Common myeloid progenitor, CD34-positive (primary cell): ENCODE data around the gene CDC20.

Experiments
- CTCF ChIA-PET: fragments of 350-600 bp; sonication (Branson Sonifier 250); formaldehyde crosslinking; loops from one replicate; lab custom pipeline; 2021; ENCODE audit warnings: antibody characterized with exemption; lab: Charles Lee
- POLR2A ChIA-PET: fragments of 350-600 bp; sonication (Branson Sonifier 250); formaldehyde crosslinking; loops from one replicate; lab custom pipeline; 2021; ENCODE audit warnings: antibody characterized with exemption; lab: Charles Lee
- DNase-seq, 3 donors: peaks; one replicate each; pipeline versions ENCODE4 v3.0.0 to v3.0.0-alpha.2; 2013
- H3K27ac ChIP-seq, 2 experiments: 1 replicate in 1 of 2; 2 replicates in 1 of 2; pipeline ENCODE4 v1.7.0; 2013; ENCODE audit warnings: inconsistent platforms in 2 of 2, low read length in 2 of 2, mild to moderate bottlenecking in 2 of 2, low read depth in 1 of 2, moderate library complexity in 1 of 2; ENCODE audit not compliant: severe bottlenecking in 2 of 2, insufficient read depth in 1 of 2, poor library complexity in 1 of 2
- H3K27me3 ChIP-seq, 5 experiments: replicated peaks in 2 of 5; 1 replicate in 3 of 5; 2 replicates in 2 of 5; pipeline versions ENCODE4 v1.6.1 to v1.7.0; 2013; ENCODE audit warnings: low read length in 4 of 5, mild to moderate bottlenecking in 2 of 5, moderate library complexity in 2 of 5, inconsistent platforms in 1 of 5; ENCODE audit not compliant: insufficient read depth in 5 of 5, control insufficient read depth in 4 of 5
- H3K36me3 ChIP-seq, 4 experiments: 1 replicate in 2 of 4; 2 replicates in 2 of 4; pipeline versions ENCODE4 v1.6.1 to v1.7.0; 2013; ENCODE audit warnings: low read length in 3 of 4, control low read depth in 1 of 4, mild to moderate bottlenecking in 1 of 4; ENCODE audit not compliant: control insufficient read depth in 4 of 4, insufficient read depth in 4 of 4
- H3K4me1 ChIP-seq, 4 experiments: 1 replicate in 3 of 4; 2 replicates in 1 of 4; pipeline versions ENCODE4 v1.6.1 to v1.7.1; 2013; ENCODE audit warnings: low read length in 3 of 4, mild to moderate bottlenecking in 3 of 4, control low read depth in 1 of 4, inconsistent platforms in 1 of 4, moderate library complexity in 1 of 4; ENCODE audit not compliant: control insufficient read depth in 4 of 4, insufficient read depth in 4 of 4; ENCODE audit errors: control extremely low read depth in 1 of 4
- H3K4me3 ChIP-seq, 7 experiments: 1 replicate in 4 of 7; 2 replicates in 3 of 7; pipeline versions ENCODE4 v1.5.1 to v1.7.0; 2013; ENCODE audit warnings: mild to moderate bottlenecking in 7 of 7, low read length in 6 of 7, moderate library complexity in 6 of 7, inconsistent platforms in 2 of 7, low read depth in 2 of 7, control low read depth in 1 of 7; ENCODE audit not compliant: insufficient read depth in 4 of 7, control insufficient read depth in 1 of 7; ENCODE audit errors: extremely low read depth in 1 of 7
- H3K9me3 ChIP-seq, 5 experiments: 1 replicate in 4 of 5; 2 replicates in 1 of 5; pipeline versions ENCODE4 v1.6.1 to v1.7.1; 2013; ENCODE audit warnings: low read length in 4 of 5, mild to moderate bottlenecking in 2 of 5, inconsistent platforms in 1 of 5, low read depth in 1 of 5, moderate library complexity in 1 of 5; ENCODE audit not compliant: control insufficient read depth in 4 of 5, insufficient read depth in 2 of 5; ENCODE audit errors: control extremely low read depth in 1 of 5
- WGBS: methylation state at CpG from one replicate; pipeline ENCODE4 v1.1.5; 2013; ENCODE audit not compliant: insufficient coverage; 5-methylcytosine and 5-hydroxymethylcytosine counted together

CDC20 gene

DNA sequence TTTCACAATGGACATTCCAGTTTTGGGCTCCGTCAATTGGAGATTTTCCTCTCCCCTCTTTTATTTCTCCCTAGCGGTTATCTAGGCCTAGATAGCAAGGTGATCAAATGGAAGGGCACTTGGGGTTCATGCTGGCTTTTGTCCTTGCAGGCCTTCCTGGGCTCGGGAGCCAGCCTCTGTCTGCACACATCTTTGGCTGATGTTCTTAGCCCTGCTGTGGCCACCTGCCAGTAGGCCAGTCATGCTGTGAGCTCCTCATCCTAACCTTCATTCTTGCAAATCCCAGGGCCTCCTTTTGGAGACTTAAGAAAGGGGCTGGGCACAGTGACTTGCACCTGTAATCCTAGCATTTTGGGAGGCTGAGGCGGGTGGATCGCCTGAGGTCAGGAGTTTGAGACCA is 44.5 kb upstream of the CDC20 start:
- Histone ChIP-seq H3K9me3 (no peaks in the 10 kb centered on the region), H3K27ac (no peak overlapping the region), H3K4me3 (no peak overlapping the region), H3K4me1 (no peaks in the 10 kb centered on the region), H3K27me3 (no peaks in the 10 kb centered on the region), H3K36me3 (peaks cover 4 to 73% (median 42%) of the 10 kb centered on the region in 4 experiments)
- ChIA-PET CTCF (no interaction called here), POLR2A (no interaction called here)
- no peak for DNase-seq
- no CpG with 5 or more reads among the region's 5 CpGs for WGBS

DNA sequence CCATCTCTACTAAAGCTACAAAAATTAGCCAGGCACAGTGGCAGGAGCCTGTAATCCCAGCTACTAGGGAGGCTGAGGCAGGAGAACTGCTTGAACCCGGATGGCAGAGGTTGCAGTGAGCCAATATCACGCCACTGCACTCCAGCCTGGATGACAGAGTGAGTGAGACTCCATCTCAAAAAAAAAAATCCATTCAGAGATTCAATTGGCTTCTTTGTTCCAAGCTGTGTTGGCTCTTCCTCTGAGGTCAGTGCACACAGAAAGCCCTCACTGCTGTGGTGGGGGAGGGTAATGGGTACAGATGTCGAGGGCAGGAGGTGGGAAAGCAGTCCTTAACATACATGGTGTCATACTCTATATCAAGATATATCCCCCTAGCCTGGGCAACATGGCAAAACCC is 43.3 kb upstream of the CDC20 start:
- CTCF ChIA-PET = interaction anchor here (1.6 kb wide), 1 partner anchor 41 kb away, joined by 3 read pairs; no protein-coding TSS in a partner anchor
- Histone ChIP-seq H3K4me1 (no peaks in the 10 kb centered on the region), H3K36me3 (peaks cover 4 to 74% (median 39%) of the 10 kb centered on the region in 4 experiments), H3K4me3 (no peak overlapping the region), H3K27ac (no peak overlapping the region), H3K27me3 (no peaks in the 10 kb centered on the region), H3K9me3 (no peaks in the 10 kb centered on the region)
- POLR2A ChIA-PET = no interaction called here
- DNase-seq = no peak
- WGBS = 100% methylated on average over 1 of the region's 3 CpGs

DNA sequence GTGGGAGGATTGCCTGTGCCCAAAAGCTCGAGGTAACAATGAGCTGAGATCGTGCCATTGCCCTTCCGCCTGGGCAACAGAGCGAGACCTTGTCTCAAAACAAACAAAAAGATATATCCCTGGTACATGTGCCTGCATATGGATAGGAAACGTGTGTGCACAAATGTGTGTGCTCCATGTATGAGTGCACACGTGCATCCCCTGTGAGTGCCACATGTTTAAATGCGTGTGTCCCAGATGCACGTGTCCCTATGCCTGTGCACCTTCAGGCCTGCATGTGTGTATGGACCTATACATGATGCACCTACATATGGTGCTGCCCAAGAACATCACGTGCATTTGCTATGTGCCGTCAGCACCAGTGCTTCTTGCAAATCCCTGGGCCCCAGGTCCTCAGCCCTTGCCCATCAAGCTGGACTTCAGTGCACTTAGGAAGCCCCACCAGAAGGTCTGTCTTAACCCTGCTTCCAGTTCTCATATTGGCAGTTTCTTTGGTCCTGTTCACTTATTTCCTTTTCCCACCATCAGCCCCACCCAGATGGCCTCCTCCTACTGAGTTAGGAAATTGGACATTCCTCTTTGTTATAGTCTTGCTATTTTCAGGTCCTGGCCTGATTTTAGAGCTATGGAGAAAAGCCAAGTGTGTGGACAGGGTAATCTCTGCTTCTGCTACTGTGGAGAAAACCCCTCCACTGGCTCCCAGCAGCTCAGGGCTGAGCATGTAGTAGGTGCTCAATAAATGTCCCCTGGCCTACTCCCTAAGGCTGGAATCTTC is 42.6 kb upstream of the CDC20 start:
- Histone ChIP-seq H3K27me3 (no peaks in the 10 kb centered on the region), H3K4me3 (no peak overlapping the region), H3K27ac (no peak overlapping the region), H3K4me1 (no peaks in the 10 kb centered on the region), H3K36me3 (peaks cover 3 to 69% (median 37%) of the 10 kb centered on the region in 4 experiments), H3K9me3 (no peaks in the 10 kb centered on the region)
- ChIA-PET CTCF (interaction anchor here (1.0 to 1.6 kb wide), 2 partner anchors 14 to 41 kb away, joined by 3 to 5 read pairs; no protein-coding TSS in a partner anchor), POLR2A (no interaction called here)
- 99% methylated on average over 10 of the region's 10 CpGs for WGBS
- no peak for DNase-seq

DNA sequence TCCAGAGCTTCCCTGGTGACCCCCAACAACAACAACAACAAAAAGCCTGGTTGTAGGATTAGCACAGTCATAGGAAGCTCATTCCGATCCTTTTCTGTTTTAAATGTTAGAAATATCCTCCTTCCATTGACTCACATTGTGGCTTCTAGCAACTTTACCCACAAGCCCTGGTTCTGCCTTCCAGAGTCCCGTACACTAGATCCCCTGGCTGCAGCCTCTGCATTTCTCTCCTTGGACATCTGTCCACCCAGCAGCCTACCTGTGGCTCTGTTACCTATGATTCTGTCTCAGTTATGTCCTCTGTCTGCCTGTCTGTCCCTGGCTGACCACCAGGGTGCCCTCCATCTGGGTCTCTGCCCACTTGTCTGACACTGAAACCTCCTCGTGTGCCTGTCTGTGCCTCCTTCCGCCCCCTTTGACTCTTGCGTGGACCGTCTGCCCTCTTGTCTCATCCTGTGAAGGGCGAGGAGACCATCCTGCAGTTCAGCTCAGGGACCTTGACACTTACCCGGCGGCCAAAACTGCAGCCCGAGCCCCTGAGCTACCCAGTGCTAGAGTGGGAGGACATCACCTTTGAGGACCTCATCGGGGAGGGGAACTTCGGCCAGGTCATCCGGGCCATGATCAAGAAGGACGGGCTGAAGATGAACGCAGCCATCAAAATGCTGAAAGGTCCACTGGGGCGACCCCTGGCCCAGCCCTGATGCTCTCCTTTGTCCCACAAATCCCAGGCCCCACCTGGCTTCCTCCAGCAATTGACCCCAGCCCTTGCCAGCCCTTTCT is 41.9 kb upstream of the CDC20 start:
- peaks cover 3 to 69% (median 37%) of the 10 kb centered on the region in 4 experiments for H3K36me3 ChIP-seq
- H3K4me1 ChIP-seq = no peaks in the 10 kb centered on the region
- no peak for DNase-seq
- no peak overlapping the region for H3K27ac ChIP-seq
- no peaks in the 10 kb centered on the region for H3K9me3 ChIP-seq
- H3K27me3 ChIP-seq = no peaks in the 10 kb centered on the region
- 96% methylated on average over 14 of the region's 16 CpGs for WGBS
- ChIA-PET CTCF (interaction anchor here (1.0 to 1.6 kb wide), 2 partner anchors 13 to 40 kb away, joined by 3 to 5 read pairs; no protein-coding TSS in a partner anchor), POLR2A (no interaction called here)
- H3K4me3 ChIP-seq = no peak overlapping the region

DNA sequence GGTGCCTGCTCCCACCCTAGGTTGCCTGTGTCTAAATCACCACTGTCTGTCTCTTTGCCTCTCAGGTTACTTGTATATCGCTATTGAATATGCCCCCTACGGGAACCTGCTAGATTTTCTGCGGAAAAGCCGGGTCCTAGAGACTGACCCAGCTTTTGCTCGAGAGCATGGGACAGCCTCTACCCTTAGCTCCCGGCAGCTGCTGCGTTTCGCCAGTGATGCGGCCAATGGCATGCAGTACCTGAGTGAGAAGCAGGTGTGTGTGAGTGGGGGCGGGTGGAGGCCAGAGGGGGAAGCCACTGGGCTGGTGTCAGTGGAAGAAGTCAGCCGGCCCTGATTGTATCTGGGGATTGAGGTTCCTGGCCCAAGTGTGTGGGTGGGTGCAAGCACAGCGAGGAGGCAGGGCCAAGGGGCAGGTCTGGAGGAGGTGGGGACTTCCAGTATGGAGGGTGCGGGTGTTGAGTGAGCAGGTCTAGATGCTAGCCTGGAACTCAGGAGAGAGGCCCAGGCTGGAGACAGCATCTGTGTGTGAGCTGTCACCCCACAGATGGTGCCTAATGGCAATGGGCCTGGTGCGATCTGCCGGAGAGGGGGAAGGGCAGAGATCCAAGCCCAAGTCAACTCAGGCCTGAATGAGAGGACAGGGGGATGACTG is 40.8 kb upstream of the CDC20 start:
- no peak overlapping the region for H3K27ac ChIP-seq
- CTCF ChIA-PET = no interaction called here
- POLR2A ChIA-PET = no interaction called here
- WGBS = 93% methylated on average over 13 of the region's 15 CpGs
- no peaks in the 10 kb centered on the region for H3K4me1 ChIP-seq
- H3K4me3 ChIP-seq = no peak overlapping the region
- peaks cover 0 to 63% (median 35%) of the 10 kb centered on the region in 4 experiments for H3K36me3 ChIP-seq
- H3K27me3 ChIP-seq = no peaks in the 10 kb centered on the region
- no peaks in the 10 kb centered on the region for H3K9me3 ChIP-seq
- DNase-seq = no peak

DNA sequence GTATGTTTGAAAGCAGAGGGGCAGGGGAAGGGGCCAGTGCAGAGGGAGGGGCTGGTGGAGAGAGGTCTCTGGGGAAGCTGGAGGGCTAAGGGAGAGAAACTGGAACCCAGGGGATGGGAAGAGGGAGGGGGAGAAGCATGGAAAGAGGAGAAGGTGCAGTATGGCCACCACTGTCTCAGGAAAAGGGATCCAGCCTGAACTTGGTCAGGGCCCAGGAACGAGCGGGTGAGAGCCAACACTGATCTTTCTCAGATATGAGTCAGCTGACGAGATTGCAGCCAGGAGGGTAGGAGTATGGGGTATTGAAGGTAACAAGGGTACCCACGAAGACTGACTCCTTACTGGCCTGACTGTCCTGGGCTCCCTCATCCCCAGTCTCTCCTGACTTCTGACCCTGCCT is 40.0 kb upstream of the CDC20 start:
- CTCF ChIA-PET = no interaction called here
- Histone ChIP-seq H3K9me3 (no peaks in the 10 kb centered on the region), H3K27me3 (no peaks in the 10 kb centered on the region), H3K36me3 (peaks cover 0 to 60% (median 30%) of the 10 kb centered on the region in 4 experiments), H3K27ac (no peak overlapping the region), H3K4me3 (no peak overlapping the region), H3K4me1 (no peaks in the 10 kb centered on the region)
- no peak for DNase-seq
- WGBS = 100% methylated on average over 1 of the region's 4 CpGs
- POLR2A ChIA-PET = no interaction called here
